Measurements from ENCODE around the gene PHGDH.

DNA sequence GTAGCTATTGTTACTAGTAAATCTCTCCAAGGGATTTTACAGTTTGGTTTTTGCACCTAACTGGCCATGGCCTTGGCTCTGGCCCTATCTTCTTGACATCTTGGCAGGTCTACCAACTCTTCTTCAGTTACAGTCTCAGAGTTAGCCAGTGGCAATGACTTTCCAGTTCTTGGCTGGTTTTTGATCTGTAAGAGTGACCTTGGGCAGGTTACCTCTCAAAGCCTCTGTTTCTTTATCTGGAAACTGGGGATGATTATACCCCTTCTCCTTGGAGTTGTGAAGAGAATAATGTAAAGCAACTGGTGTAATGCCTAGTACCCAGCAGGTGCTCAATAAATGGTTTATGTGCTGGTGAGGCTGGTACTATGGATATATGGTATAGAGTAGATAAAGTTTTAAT, 6.7 kb downstream of the PHGDH start:
- no peak for TF ChIP-seq NR3C1 (CRISPR knock-in tag; conservative IDR thresholded peaks at IDR 0.05; ENCODE audit: low read depth)
- TF ChIP-seq, protein P1, sequence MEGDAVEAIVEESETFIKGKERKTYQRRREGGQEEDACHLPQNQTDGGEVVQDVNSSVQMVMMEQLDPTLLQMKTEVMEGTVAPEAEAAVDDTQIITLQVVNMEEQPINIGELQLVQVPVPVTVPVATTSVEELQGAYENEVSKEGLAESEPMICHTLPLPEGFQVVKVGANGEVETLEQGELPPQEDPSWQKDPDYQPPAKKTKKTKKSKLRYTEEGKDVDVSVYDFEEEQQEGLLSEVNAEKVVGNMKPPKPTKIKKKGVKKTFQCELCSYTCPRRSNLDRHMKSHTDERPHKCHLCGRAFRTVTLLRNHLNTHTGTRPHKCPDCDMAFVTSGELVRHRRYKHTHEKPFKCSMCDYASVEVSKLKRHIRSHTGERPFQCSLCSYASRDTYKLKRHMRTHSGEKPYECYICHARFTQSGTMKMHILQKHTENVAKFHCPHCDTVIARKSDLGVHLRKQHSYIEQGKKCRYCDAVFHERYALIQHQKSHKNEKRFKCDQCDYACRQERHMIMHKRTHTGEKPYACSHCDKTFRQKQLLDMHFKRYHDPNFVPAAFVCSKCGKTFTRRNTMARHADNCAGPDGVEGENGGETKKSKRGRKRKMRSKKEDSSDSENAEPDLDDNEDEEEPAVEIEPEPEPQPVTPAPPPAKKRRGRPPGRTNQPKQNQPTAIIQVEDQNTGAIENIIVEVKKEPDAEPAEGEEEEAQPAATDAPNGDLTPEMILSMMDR (IDR thresholded peaks at IDR 0.05), result no peak
